22Rv1 (cell line): ENCODE measurements around the gene MAML3.

ENCODE experiments used
- CTCF ChIP-seq: fragments of 450-650 bp; IDR thresholded peaks from 2 replicates; pipeline ENCODE4 v1.5.1; 2017; ENCODE audit warnings: mild to moderate bottlenecking
- ZFX ChIP-seq: fragments of 450-650 bp; IDR thresholded peaks from 2 replicates; pipeline ENCODE4 v1.6.1; 2017; ENCODE audit warnings: antibody characterized with exemption, borderline replicate concordance

DNA sequence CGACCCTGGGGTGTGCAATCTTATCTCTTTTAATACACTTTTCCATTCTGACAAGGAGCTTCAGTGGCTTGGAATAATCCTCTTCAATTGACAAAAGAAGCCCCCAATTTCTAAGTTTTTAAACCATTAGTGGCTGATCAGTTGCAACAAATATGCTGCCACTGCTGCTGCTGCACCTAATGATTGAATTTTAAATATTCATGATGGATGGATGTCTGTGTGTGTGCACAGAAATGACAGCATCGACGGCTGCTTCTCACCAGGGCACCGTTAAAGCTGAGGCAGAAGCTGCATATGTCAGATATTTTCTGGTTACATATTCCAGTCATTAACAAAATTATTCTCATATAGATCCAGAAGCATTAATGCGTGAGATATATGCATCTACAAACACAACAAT, 306.0 kb downstream of the MAML3 start:
- TF ChIP-seq CTCF: no peak
- TF ChIP-seq ZFX: no peak
